BJ (cell line): Measurements from ENCODE around the gene FLRT2. TPM values are rescaled to one million over a fixed set of nuclear protein-coding genes. Genes with fewer than 3 reads are reported as not detected.

ENCODE experiments used
- CTCF ChIA-PET: fragments of 350-600 bp; formaldehyde crosslinking; extraction: SDS; loops from one replicate; lab custom pipeline; 2021; ENCODE audit warnings: antibody characterized with exemption, inconsistent platforms; lab: Yijun Ruan, JAX
- POLR2A ChIA-PET: fragments of 300-600 bp; sonication (Branson Sonifier 250); formaldehyde crosslinking; extraction: SDS; loops from one replicate; lab custom pipeline; 2021; ENCODE audit warnings: antibody characterized with exemption; lab: Charles Lee
- DNase-seq: peaks from one replicate; pipeline ENCODE4 v3.0.0-alpha.2; 2011; ENCODE audit warnings: low read depth
- H3K27me3 ChIP-seq: 2 replicates; pipeline ENCODE4 v1.6.0; 2011; ENCODE audit warnings: low read length; ENCODE audit not compliant: control insufficient read depth, insufficient read depth
- H3K36me3 ChIP-seq: 2 replicates; pipeline ENCODE4 v1.5.1; 2011; ENCODE audit warnings: low read length; ENCODE audit not compliant: control insufficient read depth, insufficient read depth
- H3K4me3 ChIP-seq: 2 replicates; pipeline ENCODE4 v1.5.1; 2011; ENCODE audit warnings: low read depth, mild to moderate bottlenecking, control low read depth, low read length
- CTCF ChIP-seq: IDR thresholded peaks from 2 replicates; pipeline ENCODE4 v1.5.1; 2011; ENCODE audit warnings: low read depth, mild to moderate bottlenecking, control low read depth, inconsistent platforms, low read length, moderate library complexity; ENCODE audit not compliant: insufficient read depth
- polyA plus RNA-seq: library from polyadenylated mRNA; depleted of rRNA; stranded (reverse); fragments of >200 nt; gene quantifications from 2 replicates; pipeline ENCODE4 v1.2.3, GENCODE V29; 2011

The FLRT2 gene
- polyA plus RNA-seq, 1 experiment: 16.7 TPM

GRCh38 chr14:85523624-85524023 is 6.3 kb upstream of the FLRT2 start:
- ChIA-PET POLR2A (no interaction called here), CTCF (interaction anchor here (1.0 kb wide), 1 partner anchor 98 kb away, joined by 4 read pairs; no protein-coding TSS in a partner anchor)
- Histone ChIP-seq H3K36me3 (no peaks in the 10 kb centered on the region), H3K27me3 (no peaks in the 10 kb centered on the region), H3K4me3 (no peak overlapping the region)
- TF ChIP-seq CTCF: no peak
- no peak for DNase-seq

- Histone ChIP-seq H3K27me3 (no peaks in the 10 kb centered on the region), H3K36me3 (no peaks in the 10 kb centered on the region), H3K4me3 (no peak overlapping the region)
- TF ChIP-seq CTCF: no peak
- DNase-seq: no peak
- CTCF ChIA-PET: interaction anchor here (0.6 to 2.6 kb wide), 2 partner anchors 9 to 85 kb away, joined by 3 to 14 read pairs; no protein-coding TSS in a partner anchor
- POLR2A ChIA-PET: no interaction called here
These were observed 2.9 kb upstream of the FLRT2 start for GRCh38 chr14:85527006-85527405.

DNA sequence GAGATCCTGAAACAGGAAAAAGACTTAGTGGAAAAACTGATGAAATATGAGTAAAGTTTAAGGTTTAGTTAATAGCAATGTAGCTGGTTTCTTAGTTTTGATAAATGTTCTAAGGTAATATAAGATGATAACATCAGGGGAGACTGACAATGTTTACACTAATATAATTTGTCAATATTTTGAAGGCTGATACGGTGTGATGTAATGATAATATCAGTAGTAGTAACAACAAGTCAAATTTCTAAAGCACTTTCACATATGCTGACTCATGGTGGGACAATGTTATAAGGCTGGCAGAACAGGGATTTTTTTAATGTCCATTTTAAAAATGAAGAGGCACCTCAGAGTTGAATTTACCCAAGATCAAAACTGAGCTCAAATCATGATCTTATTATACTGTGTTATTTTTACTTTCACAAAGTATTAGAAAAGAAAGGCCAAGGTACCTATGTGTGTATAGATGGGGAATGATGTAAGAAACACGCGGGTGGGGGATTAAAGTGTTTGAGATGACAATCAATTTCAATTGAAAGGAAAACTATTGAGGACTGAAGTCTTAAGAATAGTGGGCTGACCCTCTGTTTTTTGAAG is 2.4 kb upstream of the FLRT2 start:
- Histone ChIP-seq H3K4me3 (no peak overlapping the region), H3K36me3 (no peaks in the 10 kb centered on the region), H3K27me3 (no peaks in the 10 kb centered on the region)
- ChIA-PET CTCF (interaction anchor here (0.6 to 2.6 kb wide), 9 partner anchors 9 to 1085 kb away, joined by 3 to 14 read pairs (median 3); no protein-coding TSS in a partner anchor), POLR2A (no interaction called here)
- TF ChIP-seq CTCF: no peak
- no peak for DNase-seq

- ChIA-PET POLR2A (no interaction called here), CTCF (interaction anchor here (0.6 to 2.6 kb wide), 17 partner anchors 10 to 1085 kb away, joined by 3 to 14 read pairs (median 3); no protein-coding TSS in a partner anchor)
- peak overlapping the region; percentile 82 for H3K4me3 ChIP-seq
- TF ChIP-seq CTCF: peak; percentile 69
- DNase-seq: peak; percentile 59
- no peaks in the 10 kb centered on the region for H3K27me3 ChIP-seq
- H3K36me3 ChIP-seq: no peaks in the 10 kb centered on the region
These were observed 1.7 kb upstream of the FLRT2 start for GRCh38 chr14:85528080-85528896.

GRCh38 chr14:85528897-85529631 is 880 bp upstream of the FLRT2 start:
- peak overlapping the region; percentile 82 for H3K4me3 ChIP-seq
- H3K27me3 ChIP-seq: no peaks in the 10 kb centered on the region
- TF ChIP-seq CTCF: no peak
- no peaks in the 10 kb centered on the region for H3K36me3 ChIP-seq
- CTCF ChIA-PET: interaction anchor here (0.6 to 2.6 kb wide), 11 partner anchors 11 to 735 kb away, joined by 3 to 14 read pairs (median 3); no protein-coding TSS in a partner anchor
- POLR2A ChIA-PET: interaction anchor here (0.7 kb wide), 1 partner anchor 256 kb away, joined by 3 read pairs; no protein-coding TSS in a partner anchor
- DNase-seq: no peak
